GM12872 (cell line): Measurements from ENCODE around the gene ACSM3.

Experiments
- CTCF ChIP-seq: IDR thresholded peaks from 3 replicates; pipeline ENCODE4 v1.5.1; 2011; ENCODE audit warnings: low read depth, mild to moderate bottlenecking, low read length, moderate library complexity; ENCODE audit not compliant: insufficient read depth

ACSM3 gene

GRCh38 chr16:20747030-20747816 lies 16.6 kb upstream of the ACSM3 start:
- TF ChIP-seq CTCF: no peak

GRCh38 chr16:20749474-20749873 lies 14.3 kb upstream of the ACSM3 start:
- no peak for TF ChIP-seq CTCF

GRCh38 chr16:20750558-20750957 lies 13.3 kb upstream of the ACSM3 start:
- no peak for TF ChIP-seq CTCF

- TF ChIP-seq CTCF: no peak
Measured at GRCh38 chr16:20753727-20754126, 10.1 kb upstream of the ACSM3 start.

GRCh38 chr16:20755238-20755637 lies 8.6 kb upstream of the ACSM3 start:
- no peak for TF ChIP-seq CTCF

GRCh38 chr16:20760346-20760745 lies 3.5 kb upstream of the ACSM3 start:
- no peak for TF ChIP-seq CTCF

- TF ChIP-seq CTCF: no peak
Measured at GRCh38 chr16:20761175-20761574, 2.6 kb upstream of the ACSM3 start.
